Ascending aorta (tissue), 2 donors: ENCODE results near the gene CKS2. TPM values are rescaled to one million over a fixed set of nuclear protein-coding genes. Genes with fewer than 3 reads are reported as not detected.

Experiments
- DNase-seq, 2 donors: peaks; one replicate each; pipeline ENCODE4 v3.0.0-alpha.2; 2019; ENCODE audit warnings: low spot score in 2 of 2
- H3K27ac ChIP-seq, 2 donors: fragments of 200-600 bp; sonication (generic); one replicate each; pipeline ENCODE4 v1.5.1; 2016 to 2017; ENCODE audit warnings: mild to moderate bottlenecking in 1 of 2
- H3K27me3 ChIP-seq: fragments of 200-600 bp; sonication (generic); one replicate; pipeline ENCODE4 v1.5.1; 2017
- H3K36me3 ChIP-seq, 2 donors: fragments of 200-600 bp; sonication (generic); one replicate each; pipeline ENCODE4 v1.5.1; 2016
- H3K4me1 ChIP-seq, 2 donors: fragments of 200-600 bp; sonication (generic); one replicate each; pipeline ENCODE4 v1.5.1; 2016 to 2017; ENCODE audit warnings: mild to moderate bottlenecking in 1 of 2
- H3K4me3 ChIP-seq, 2 donors: fragments of 200-600 bp; sonication (generic); one replicate each; pipeline ENCODE4 v1.5.1; 2016 to 2017; ENCODE audit warnings: mild to moderate bottlenecking in 1 of 2
- H3K9me3 ChIP-seq, 2 donors: fragments of 200-600 bp; sonication (generic); one replicate each; pipeline ENCODE4 v1.5.1; 2016
- intact Hi-C: fragments of 100-400 bp; cut with DNase I; formaldehyde crosslinking; loops from one replicate; pipeline ENCODE4 v1.15.1; 2023
- total RNA-seq: library from RNA; depleted of rRNA; stranded (reverse); fragments of >200 nt; gene quantifications from one replicate; pipeline ENCODE4 v1.1.0, GENCODE V29; 2016
- TF ChIP-seq, protein P1 (sequence below), 3 experiments: fragments of 200-600 bp in 2 of 3; fragments of 450-650 bp in 1 of 3; sonication (generic) in 2 of 3; IDR thresholded peaks; one replicate each; pipeline ENCODE4 v1.5.1; 2016 to 2019; ENCODE audit warnings: antibody characterized with exemption in 3 of 3, mild to moderate bottlenecking in 1 of 3, moderate library complexity in 1 of 3

CKS2 gene
- total RNA-seq, 1 donor from 2014 or later = not detected

DNA sequence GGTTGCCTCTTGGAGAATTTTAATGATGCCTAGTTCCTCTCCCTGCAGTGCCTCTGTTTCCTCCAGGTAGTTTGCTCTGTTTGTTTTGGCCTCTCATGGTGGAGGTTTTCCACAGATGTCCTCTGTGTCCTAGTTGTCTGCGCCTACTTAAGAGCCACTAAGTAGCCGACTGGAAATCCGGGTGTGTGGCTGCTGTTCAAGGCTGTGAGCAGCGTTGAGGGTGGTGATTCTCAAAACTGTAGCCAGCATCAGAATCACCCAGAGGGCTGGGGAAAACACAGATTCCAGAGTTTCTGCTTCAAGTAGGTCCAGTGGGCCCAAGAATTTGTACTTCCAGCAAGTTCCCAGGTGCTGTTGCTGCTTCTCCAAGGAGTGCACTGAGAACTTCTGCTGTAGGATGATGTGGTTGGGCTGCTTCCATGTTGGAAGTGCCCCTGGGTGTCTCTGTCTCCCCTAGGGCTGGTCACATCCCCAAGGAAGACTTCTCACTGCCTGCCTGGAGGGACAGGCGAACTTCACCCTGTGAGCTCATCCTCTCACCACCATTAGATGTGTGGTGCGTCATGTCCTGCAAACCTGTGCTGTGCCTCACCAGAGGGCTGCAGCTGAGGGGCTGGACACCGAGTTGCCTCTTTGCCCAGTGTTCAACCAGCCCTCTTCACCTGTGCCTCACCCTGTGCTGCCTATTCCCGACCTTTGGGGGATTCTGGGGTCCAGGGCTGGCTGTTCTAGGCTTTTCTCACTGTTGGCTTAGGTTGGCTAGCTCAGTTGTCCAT is 42.1 kb downstream of the CKS2 start:
- Histone ChIP-seq H3K27ac (no peak overlapping the region), H3K4me3 (no peak overlapping the region), H3K27me3 (no peaks in the 10 kb centered on the region), H3K9me3 (no peaks in the 10 kb centered on the region), H3K36me3 (peaks cover 89 to 99% of the 10 kb centered on the region in 2 donors), H3K4me1 (no peaks in the 10 kb centered on the region)
- intact Hi-C loops = no loop called here
- no peak for DNase-seq
- TF ChIP-seq, protein P1, sequence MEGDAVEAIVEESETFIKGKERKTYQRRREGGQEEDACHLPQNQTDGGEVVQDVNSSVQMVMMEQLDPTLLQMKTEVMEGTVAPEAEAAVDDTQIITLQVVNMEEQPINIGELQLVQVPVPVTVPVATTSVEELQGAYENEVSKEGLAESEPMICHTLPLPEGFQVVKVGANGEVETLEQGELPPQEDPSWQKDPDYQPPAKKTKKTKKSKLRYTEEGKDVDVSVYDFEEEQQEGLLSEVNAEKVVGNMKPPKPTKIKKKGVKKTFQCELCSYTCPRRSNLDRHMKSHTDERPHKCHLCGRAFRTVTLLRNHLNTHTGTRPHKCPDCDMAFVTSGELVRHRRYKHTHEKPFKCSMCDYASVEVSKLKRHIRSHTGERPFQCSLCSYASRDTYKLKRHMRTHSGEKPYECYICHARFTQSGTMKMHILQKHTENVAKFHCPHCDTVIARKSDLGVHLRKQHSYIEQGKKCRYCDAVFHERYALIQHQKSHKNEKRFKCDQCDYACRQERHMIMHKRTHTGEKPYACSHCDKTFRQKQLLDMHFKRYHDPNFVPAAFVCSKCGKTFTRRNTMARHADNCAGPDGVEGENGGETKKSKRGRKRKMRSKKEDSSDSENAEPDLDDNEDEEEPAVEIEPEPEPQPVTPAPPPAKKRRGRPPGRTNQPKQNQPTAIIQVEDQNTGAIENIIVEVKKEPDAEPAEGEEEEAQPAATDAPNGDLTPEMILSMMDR (IDR thresholded peaks at IDR 0.05) = no peak

DNA sequence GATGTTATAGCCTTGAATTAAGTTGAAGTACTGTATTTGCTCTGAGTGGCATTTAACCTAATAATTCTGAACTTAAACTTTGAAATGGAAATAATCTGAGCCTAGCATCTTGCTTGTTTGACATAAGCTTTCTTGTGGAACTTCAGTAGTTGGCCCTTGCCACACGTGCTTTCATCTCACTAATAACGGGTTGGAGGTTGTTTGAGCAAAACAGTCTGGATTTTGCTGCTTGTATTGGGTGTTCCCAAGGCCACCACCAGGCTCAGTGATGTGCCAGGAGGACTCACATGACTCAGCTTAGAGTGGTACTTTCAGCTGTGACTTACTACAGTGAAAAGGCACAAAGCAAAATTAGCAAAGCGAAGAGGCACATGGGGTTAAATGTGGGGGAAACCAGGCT is 43.0 kb downstream of the CKS2 start:
- Histone ChIP-seq H3K27me3 (no peaks in the 10 kb centered on the region), H3K36me3 (peaks cover 89 to 99% of the 10 kb centered on the region in 2 donors), H3K27ac (no peak overlapping the region), H3K9me3 (no peaks in the 10 kb centered on the region), H3K4me1 (no peaks in the 10 kb centered on the region), H3K4me3 (no peak overlapping the region)
- TF ChIP-seq, protein P1 (IDR thresholded peaks at IDR 0.05) = no peak
- intact Hi-C loops = no loop called here
- DNase-seq = no peak

DNA sequence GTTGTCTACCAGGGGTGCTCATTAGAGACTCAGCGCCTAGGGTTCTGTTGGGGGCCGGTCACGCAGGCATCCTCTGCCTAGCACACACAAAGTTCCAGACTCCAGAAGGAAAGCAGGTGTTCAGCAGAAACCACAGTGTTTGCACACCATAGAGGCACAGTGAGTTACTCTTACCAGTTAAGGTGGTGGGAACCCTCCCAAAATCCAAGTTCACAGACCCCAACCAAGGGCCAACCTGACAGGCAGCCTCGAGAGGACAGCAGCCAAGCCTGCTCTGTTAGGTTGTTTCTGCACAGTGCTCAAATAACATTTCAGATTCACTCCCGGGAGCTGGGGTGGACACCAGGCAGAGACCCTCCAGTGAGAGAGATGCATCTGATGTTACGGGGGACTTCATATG is 43.5 kb downstream of the CKS2 start:
- intact Hi-C loops = no loop called here
- no peaks in the 10 kb centered on the region for H3K27me3 ChIP-seq
- no peak overlapping the region for H3K27ac ChIP-seq
- no peaks in the 10 kb centered on the region for H3K9me3 ChIP-seq
- no peaks in the 10 kb centered on the region for H3K4me1 ChIP-seq
- TF ChIP-seq, protein P1 (IDR thresholded peaks at IDR 0.05) = no peak
- peaks cover 87 to 99% of the 10 kb centered on the region in 2 donors for H3K36me3 ChIP-seq
- no peak overlapping the region for H3K4me3 ChIP-seq
- no peak for DNase-seq

DNA sequence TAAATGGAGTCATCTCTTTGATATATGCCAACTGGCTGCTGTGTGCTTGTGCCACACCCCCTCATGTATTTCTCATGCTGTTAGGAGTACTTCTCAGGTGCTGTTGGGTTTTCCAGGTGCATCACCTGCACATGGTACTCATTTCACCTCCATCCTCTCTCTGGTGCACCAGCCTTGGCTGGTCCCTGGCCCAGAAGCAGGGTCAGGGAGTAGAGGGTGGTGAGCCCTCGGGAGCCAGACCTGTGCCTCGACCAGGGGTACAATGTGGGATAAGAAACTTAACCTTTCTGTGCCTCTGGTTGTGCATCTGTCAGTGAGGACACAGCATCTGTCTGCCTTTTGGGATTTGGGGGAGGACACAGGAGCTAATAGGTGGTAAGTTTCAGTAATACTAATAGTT is 45.8 kb downstream of the CKS2 start:
- Histone ChIP-seq H3K4me1 (no peaks in the 10 kb centered on the region), H3K9me3 (no peaks in the 10 kb centered on the region), H3K27me3 (no peaks in the 10 kb centered on the region), H3K27ac (no peak overlapping the region), H3K4me3 (no peak overlapping the region), H3K36me3 (peaks cover 74 to 99% of the 10 kb centered on the region in 2 donors)
- no peak for DNase-seq
- intact Hi-C loops = no loop called here
- TF ChIP-seq, protein P1 (IDR thresholded peaks at IDR 0.05) = no peak

DNA sequence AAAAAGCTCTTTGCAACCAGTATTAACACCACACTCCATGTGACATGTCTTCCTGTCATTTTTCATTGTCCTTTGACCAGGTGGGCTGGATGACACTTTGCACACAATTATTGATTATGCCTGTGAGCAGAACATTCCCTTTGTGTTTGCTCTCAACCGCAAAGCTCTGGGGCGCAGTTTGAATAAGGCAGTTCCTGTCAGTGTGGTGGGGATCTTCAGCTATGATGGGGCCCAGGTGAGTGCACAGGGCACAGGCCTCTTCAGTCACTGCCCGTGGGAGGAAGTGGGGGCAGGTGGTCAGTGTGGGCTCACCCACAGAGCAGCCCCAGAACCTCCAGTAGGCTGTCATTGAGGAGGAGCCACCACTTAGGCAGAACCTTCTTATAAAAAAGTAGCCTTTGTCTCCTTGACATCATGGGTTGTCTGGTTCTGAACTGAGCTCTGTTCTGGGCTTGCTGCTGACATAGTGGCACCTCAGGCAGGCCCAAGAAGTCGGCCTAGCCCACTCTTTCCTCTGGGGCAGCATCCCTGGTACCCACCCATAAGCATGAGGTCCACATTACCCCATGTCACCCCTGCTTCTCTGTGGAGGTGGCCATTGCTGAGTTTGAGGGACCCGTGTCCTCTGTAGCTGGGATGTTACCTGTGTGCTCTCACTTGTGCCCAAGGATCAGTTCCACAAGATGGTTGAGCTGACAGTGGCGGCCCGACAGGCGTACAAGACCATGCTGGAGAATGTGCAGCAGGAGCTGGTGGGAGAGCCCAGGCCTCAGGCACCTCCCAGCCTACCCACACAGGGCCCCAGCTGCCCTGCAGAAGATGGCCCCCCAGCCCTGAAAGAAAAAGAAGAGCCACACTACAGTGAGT is 46.6 kb downstream of the CKS2 start:
- TF ChIP-seq, protein P1 (IDR thresholded peaks at IDR 0.05) = no peak
- Histone ChIP-seq H3K27me3 (no peaks in the 10 kb centered on the region), H3K27ac (no peak overlapping the region), H3K9me3 (no peaks in the 10 kb centered on the region), H3K4me3 (no peak overlapping the region), H3K36me3 (peaks cover 74 to 99% of the 10 kb centered on the region in 2 donors), H3K4me1 (no peaks in the 10 kb centered on the region)
- intact Hi-C loops = no loop called here
- DNase-seq = no peak
